SU-DHL-6 (cell line): ENCODE results near the gene TRIM24.

ENCODE experiments used
- H2AFZ ChIP-seq: fragments of 200-600 bp; sonication (generic); 2 replicates; pipeline ENCODE4 v1.6.1; 2014; ENCODE audit warnings: low read depth, mild to moderate bottlenecking, moderate library complexity, mixed read lengths, antibody characterized with exemption, low read length; ENCODE audit not compliant: severe bottlenecking
- H3F3A ChIP-seq: fragments of 200-600 bp; shearing (Covaris generic); 2 replicates; pipeline ENCODE4 v1.6.0; 2016; ENCODE audit warnings: antibody characterized with exemption, mild to moderate bottlenecking; ENCODE audit not compliant: insufficient read depth
- H3K27ac ChIP-seq: fragments of 200-600 bp; sonication (generic); 2 replicates; pipeline ENCODE4 v1.5.1; 2016; ENCODE audit warnings: low read depth, mild to moderate bottlenecking, low read length, moderate library complexity, mixed read lengths
- H3K27me3 ChIP-seq: fragments of 200-600 bp; sonication (generic), shearing (Covaris generic); 2 replicates; pipeline ENCODE4 v1.6.0; 2014; ENCODE audit warnings: mild to moderate bottlenecking, low read length
- H3K36me3 ChIP-seq: fragments of 200-600 bp; sonication (generic); 2 replicates; pipeline ENCODE4 v1.6.1; 2014; ENCODE audit warnings: mild to moderate bottlenecking, low read length, mixed read lengths
- H3K4me2 ChIP-seq: fragments of 300-600, 200-600 bp; shearing (Covaris generic), sonication (generic); 2 replicates; pipeline ENCODE4 v1.6.0; 2014; ENCODE audit warnings: low read length, low read depth, mild to moderate bottlenecking; ENCODE audit not compliant: poor library complexity, severe bottlenecking
- H3K4me3 ChIP-seq: fragments of 200-600 bp; sonication (generic); 2 replicates; pipeline ENCODE4 v1.5.1; 2014; ENCODE audit warnings: antibody characterized with exemption, low read length, mild to moderate bottlenecking, mixed read lengths; ENCODE audit not compliant: insufficient read depth, poor library complexity, severe bottlenecking
- H3K79me2 ChIP-seq: fragments of 200-600 bp; sonication (generic); 2 replicates; pipeline ENCODE4 v1.6.1; 2014; ENCODE audit warnings: mild to moderate bottlenecking, low read length, moderate library complexity; ENCODE audit not compliant: insufficient read depth
- H3K9ac ChIP-seq: fragments of 200-600 bp; sonication (generic); 2 replicates; pipeline ENCODE4 v1.7.0; 2014; ENCODE audit warnings: mild to moderate bottlenecking, low read length
- H3K9me2 ChIP-seq: fragments of 200-600 bp; sonication (generic); replicated peaks from 2 replicates; pipeline ENCODE4 v1.6.1; 2014; ENCODE audit warnings: low read length; ENCODE audit not compliant: insufficient read depth
- H3K9me3 ChIP-seq: fragments of 200-600 bp; sonication (generic); 2 replicates; pipeline ENCODE4 v1.6.1; 2014; ENCODE audit warnings: low read length, mixed read lengths; ENCODE audit not compliant: insufficient read depth
- H4K20me1 ChIP-seq: fragments of 200-600 bp; sonication (generic); 2 replicates; pipeline ENCODE4 v1.6.1; 2014; ENCODE audit warnings: low read depth, mild to moderate bottlenecking, antibody characterized with exemption, low read length, moderate library complexity, mixed read lengths
- EZH2phosphoT487 ChIP-seq: fragments of 200-600 bp; sonication (generic), shearing (Covaris generic); conservative IDR thresholded peaks from 2 replicates; pipeline ENCODE4 v1.6.1; 2018; ENCODE audit warnings: mild to moderate bottlenecking, antibody characterized with exemption, low read length, moderate library complexity, mixed read lengths
- TF ChIP-seq, protein P1 (sequence below): fragments of 200-600 bp; sonication (generic); IDR thresholded peaks from one replicate; pipeline ENCODE4 v1.5.1; 2017; ENCODE audit warnings: antibody characterized with exemption, mild to moderate bottlenecking, low read length, moderate library complexity; ENCODE audit not compliant: insufficient read depth, poor library complexity, severe bottlenecking

Gene TRIM24

DNA sequence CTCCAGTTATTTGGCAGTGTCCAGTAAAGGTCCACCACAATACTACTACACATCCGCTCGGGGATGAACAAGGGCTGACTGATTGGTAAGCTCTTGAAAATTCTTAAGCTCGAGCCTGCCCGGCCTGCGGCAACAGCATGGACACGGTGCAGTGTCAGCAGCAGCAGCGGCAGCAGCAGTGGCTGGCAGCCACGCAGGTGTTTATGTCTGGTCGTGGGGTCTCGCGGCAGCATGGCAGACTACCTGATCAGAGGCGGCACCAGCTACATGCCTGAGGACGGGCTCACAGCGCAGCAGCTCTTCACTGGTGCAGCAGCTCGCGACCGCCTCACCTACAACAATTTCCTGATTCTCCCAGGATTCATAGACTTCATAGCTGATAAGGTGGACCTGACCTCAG, 19.6 kb upstream of the TRIM24 start:
- Histone ChIP-seq H3K4me2 (no peak overlapping the region), H2AFZ (no peak overlapping the region), H3K9me2 (no peaks in the 10 kb centered on the region), H3K4me3 (no peak overlapping the region), H4K20me1 (no peaks in the 10 kb centered on the region), H3K27ac (no peak overlapping the region), H3K79me2 (no peaks in the 10 kb centered on the region), H3K9ac (no peak overlapping the region), H3K9me3 (no peaks in the 10 kb centered on the region), H3K27me3 (no peaks in the 10 kb centered on the region), H3F3A (no peaks in the 10 kb centered on the region), H3K36me3 (no peaks in the 10 kb centered on the region)
- TF ChIP-seq, protein P1, sequence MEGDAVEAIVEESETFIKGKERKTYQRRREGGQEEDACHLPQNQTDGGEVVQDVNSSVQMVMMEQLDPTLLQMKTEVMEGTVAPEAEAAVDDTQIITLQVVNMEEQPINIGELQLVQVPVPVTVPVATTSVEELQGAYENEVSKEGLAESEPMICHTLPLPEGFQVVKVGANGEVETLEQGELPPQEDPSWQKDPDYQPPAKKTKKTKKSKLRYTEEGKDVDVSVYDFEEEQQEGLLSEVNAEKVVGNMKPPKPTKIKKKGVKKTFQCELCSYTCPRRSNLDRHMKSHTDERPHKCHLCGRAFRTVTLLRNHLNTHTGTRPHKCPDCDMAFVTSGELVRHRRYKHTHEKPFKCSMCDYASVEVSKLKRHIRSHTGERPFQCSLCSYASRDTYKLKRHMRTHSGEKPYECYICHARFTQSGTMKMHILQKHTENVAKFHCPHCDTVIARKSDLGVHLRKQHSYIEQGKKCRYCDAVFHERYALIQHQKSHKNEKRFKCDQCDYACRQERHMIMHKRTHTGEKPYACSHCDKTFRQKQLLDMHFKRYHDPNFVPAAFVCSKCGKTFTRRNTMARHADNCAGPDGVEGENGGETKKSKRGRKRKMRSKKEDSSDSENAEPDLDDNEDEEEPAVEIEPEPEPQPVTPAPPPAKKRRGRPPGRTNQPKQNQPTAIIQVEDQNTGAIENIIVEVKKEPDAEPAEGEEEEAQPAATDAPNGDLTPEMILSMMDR = no peak
- TF ChIP-seq EZH2phosphoT487 = no peak

DNA sequence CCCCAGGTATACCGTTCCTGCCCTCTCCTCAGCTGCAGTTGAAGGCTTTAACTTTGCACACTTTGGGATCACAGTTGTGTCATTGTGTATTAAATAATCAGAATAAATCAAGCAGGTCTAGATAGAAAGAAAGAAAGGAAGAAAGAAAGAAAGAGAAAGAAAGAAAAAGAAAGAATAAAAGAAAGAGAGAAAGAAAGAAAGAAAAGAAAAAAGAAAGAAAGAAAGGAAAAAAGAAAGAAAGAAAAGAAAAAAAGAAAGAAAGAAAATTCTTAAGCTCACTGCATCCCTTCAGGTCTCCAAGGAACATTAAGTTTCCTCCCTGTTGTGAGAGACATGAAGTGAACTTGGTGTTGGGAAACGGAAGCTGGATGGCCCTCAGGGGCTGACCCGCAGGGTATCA, 17.2 kb upstream of the TRIM24 start:
- Histone ChIP-seq H3K9me3 (no peaks in the 10 kb centered on the region), H3K4me2 (no peak overlapping the region), H3K9me2 (no peaks in the 10 kb centered on the region), H3F3A (no peaks in the 10 kb centered on the region), H2AFZ (no peak overlapping the region), H3K79me2 (no peaks in the 10 kb centered on the region), H4K20me1 (no peaks in the 10 kb centered on the region), H3K9ac (no peak overlapping the region), H3K27ac (no peak overlapping the region), H3K27me3 (no peaks in the 10 kb centered on the region), H3K4me3 (no peak overlapping the region), H3K36me3 (no peaks in the 10 kb centered on the region)
- TF ChIP-seq EZH2phosphoT487 = no peak
- TF ChIP-seq, protein P1 = no peak

DNA sequence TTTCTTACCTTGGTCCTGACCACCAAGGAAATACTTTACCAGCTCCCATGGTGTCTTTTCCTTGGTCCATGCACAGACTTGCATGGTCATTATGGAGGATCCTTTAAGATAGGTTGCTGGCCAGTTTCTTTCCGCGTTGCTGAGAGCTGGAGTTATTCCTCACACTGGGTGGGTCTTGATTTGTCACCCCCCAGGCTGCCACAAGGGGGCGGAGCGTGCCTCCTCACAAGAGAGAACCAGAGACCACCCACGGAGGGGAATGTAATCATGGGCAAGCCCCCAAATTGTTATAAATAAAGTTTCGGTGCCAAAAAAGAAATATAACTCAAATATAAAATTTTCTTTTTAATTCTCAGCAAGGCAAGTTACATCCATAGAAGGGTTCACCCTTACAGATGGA, 10.5 kb upstream of the TRIM24 start:
- H3K79me2 ChIP-seq = no peaks in the 10 kb centered on the region
- no peak overlapping the region for H3K4me3 ChIP-seq
- H3K27me3 ChIP-seq = no peaks in the 10 kb centered on the region
- no peaks in the 10 kb centered on the region for H3K9me2 ChIP-seq
- TF ChIP-seq, protein P1 = peak; percentile 40
- TF ChIP-seq EZH2phosphoT487 = no peak
- no peak overlapping the region for H3K27ac ChIP-seq
- no peak overlapping the region for H2AFZ ChIP-seq
- no peaks in the 10 kb centered on the region for H3F3A ChIP-seq
- H4K20me1 ChIP-seq = no peaks in the 10 kb centered on the region
- H3K36me3 ChIP-seq = no peaks in the 10 kb centered on the region
- H3K9me3 ChIP-seq = no peaks in the 10 kb centered on the region
- no peak overlapping the region for H3K4me2 ChIP-seq
- H3K9ac ChIP-seq = no peak overlapping the region
